ENCODE measurements around the gene AKR1B1.

Gene AKR1B1

DNA sequence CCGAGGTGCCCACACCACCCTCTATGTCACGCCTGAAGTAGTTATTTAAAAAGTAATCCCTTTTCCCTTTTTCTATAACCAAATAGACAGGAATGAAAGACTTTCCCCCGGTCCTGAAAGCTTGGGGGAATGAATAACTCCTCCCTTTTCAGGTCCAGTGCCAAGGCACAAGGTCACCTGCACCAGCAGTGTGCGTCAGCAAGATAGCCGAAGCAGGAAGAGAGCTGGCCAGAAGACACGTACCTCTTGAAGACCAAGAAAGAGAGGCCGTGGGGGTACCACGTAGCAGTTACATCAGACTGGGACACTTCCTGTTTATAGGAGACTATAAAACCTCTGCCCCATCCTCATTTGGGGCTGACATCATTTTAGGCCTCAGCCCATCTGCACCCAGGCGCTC is 10.7 kb upstream of the AKR1B1 start:
- no peak for DNase-seq (ENCODE audit: low spot score)

DNA sequence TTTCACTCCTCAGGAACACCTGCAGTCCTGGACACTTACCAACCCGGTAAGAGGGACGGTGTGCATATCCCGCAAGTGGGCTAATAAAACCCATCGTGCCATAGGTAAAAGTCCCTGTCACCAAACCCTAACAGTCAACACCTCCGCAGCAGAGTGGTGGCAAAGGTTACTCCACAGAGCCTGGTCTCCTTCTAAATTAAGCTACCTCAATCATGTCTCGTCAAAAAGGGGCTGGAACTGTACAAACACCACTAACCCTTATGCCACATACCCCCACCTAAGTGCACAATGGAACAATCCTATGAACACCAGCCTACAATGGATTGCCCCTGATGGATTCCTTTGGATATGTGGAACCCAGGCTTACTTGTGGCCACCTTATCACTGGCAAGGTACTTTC is 9.6 kb upstream of the AKR1B1 start:
- no peak for DNase-seq (ENCODE audit: low spot score)

DNA sequence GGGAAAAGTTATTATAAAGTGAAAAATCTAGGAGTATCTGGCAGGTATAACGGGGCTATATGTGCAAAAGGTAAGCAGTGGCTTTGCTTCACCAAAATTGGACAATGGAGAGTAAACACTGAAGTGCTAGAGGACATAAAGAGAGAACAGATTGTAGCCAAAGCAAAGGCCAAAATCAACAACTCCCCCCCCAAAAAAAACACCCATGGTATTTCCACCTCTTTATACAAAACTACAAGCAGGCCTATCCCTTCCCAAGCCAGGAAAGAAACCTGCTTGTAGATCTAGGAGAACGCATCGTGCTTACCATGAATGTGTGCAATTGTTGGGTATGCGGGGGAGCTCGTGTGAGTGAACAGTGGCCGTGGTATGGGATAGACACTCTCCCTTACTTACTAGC is 9.2 kb upstream of the AKR1B1 start:
- DNase-seq (ENCODE audit: low spot score), result no peak

DNA sequence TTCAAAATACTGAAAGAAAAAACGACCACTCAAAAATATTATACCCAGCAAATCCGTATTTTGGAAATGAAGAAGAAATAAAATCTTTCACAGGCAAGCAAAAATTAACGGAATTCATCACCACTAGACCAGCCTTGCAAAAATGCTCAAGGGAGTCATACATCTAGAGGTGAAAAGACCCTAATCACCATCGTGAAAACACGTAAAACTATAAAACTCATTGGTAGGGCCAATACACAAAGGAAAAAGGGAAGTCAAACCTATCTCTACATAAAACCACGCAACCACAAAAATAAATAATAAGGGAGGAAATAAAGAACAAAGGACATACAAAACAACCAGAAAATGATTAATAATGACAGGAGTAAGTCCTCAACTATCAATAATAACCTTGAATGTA is 6.6 kb upstream of the AKR1B1 start:
- DNase-seq (ENCODE audit: low spot score), result no peak

DNA sequence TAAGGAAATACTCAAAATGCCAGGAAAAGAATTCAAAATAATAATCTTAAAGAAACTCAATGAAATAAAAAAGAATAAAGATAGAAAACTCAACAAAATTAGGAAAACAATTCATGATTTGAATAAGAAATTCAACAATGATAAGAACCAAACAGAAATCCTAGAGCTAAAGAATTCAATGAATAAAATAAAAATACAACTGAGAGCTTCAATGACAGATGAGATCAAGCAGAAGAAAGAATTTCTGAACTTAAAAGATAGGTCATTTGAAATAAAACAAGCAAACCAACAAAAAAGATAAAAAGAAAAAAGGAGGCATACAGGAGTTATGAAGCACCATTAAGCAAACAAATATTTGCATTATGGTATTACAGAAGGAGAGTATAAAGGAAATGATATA is 5.6 kb upstream of the AKR1B1 start:
- no peak for DNase-seq (ENCODE audit: low spot score)

DNA sequence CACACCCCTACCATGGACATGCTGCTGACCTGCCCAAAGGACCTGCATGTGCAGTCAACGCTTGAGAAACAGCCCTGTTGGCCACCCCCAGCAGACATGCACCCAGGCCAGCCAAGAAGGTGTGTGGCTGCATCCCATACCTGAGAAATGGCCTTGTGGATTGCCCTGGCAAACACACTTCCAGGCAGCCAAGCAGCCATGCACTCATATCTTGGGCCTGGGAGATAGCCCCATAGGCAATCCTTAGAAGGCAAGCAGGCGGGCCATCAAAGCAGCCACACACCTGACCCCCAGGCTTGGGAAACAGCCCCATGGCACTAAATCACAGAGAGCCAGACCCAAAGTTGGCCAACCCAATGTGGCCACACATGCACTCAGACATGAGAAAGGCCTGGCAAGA is 4.9 kb upstream of the AKR1B1 start:
- no peak for DNase-seq (ENCODE audit: low spot score)

DNA sequence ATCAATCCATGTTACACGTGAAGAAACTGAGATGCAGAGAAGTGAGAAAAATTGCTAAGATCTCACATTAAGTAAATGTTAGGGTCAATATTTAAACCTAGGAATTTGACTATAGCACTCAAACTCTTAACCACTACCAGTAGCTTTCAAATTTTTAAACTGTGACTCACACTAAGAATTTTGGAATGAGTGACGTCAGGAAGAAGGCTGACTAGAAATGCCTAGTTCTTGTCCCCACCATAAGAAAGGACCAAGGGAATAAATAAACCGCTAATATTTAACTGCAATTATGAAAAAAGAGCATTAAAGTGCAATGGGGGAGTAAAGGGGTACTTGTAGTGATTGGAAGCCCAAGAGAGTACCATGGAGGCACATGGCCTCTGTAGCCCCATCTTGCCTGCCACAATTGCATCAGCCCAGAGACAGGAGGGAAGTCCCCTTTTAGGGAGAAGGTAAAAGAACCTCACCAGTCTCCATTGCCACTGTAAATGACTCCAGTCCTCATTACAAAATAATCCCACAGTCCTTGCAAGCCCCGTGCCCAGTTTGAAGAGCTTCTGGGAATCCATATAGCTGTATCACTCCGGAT is 3.5 kb upstream of the AKR1B1 start:
- DNase-seq (ENCODE audit: low spot score), result no peak

DNA sequence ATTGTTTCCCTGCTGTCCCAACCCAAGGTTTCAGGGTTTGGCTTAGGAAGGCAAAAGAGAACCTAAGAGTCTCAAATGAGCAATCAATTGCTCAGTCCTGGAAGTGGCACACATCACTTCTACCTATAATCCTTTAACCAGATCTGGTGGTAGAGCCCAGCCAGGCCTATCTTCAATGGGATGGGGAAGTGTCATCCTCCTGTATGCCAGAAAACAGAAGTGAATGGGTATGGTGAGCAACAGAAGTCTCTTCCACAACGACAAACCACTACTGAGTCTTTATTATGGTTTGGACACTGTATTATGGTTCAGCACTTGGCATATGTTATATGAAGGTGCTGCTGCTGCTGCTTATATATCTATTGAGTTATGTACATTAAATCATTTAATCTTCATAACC is 3.0 kb upstream of the AKR1B1 start:
- no peak for DNase-seq (ENCODE audit: low spot score)

DNA sequence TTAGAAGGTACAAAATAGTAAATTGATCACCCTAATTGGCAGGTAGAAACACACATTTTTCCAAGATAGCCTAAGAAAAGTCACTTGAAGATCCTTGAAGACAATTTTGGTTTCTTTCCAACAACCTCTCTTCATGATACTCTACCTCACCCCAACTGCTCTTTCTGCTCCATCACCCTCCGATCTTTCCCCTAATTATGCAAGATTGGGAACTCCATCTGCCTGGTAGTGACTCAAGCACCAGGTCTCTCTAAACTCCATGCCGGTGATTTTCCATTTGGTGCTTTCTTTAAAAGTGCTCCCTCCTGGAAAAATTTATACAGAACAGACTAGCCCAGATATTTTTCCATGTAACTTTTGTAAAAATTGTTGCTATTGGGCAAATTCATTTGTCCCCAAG is 1.1 kb upstream of the AKR1B1 start:
- no peak for DNase-seq (ENCODE audit: low spot score)

DNA sequence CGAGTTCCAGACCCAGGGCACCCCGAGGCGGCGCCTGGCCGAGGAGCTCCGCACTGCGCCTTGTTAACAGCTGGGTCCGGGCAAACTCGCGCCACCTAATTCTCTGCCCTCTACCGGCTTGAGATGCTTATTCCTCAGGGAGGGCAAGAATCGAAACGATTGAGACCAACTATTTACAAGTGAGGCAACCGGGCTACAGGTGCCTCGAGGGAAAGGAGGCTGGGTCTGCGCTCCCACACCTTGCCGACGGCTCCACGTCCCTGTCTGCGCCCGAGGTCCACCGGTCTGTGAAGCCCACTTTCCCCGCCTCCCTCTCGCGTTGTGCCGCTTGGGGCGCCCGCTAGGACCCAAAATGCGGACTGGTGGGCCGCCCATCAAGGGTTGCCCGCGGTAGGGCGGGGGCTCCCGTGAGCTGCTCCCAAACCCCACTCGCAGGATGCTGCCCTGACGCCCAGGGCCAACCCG is 527 bp downstream of the AKR1B1 start:
- DNase-seq (ENCODE audit: low spot score), result peak; percentile 39

DNA sequence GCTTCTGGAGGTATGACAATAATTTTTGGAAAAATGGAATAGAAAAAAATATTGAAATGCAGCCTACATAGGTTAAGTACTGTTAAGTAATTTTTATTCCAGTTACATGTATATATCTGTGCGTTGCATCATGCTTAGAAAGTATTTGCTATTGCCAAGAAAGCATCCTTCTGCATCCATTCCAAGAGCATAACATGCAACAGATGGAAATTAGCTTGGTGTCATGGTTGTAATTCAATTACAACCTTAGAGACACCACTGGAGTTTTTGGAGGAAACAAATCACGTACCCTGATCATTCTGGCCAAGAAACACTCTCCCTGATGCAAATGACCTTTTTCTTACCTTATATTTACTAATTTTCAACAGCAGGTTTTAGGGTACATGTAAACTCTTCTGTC is 1.7 kb downstream of the AKR1B1 start:
- no peak for DNase-seq (ENCODE audit: low spot score)

DNA sequence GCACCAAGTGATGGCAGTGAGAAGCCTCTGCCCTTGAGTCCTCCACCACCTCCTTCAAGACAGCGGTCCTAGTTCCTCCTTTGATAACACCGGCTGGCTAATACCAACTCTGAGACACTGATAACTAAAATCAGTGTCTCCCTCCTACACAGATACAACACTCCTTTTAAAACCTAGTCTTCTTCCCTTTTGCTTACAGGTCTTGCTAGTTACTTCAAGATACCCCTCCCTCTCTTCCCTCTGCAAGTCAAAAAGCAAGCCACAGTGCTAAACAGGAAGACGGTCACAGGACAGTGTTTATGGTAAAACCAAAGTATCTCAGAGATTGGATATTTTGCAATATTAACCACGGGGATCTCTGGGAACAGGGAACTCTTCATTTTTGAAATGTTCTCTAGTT is 4.6 kb downstream of the AKR1B1 start:
- peak; percentile 22 for DNase-seq (ENCODE audit: low spot score)

DNA sequence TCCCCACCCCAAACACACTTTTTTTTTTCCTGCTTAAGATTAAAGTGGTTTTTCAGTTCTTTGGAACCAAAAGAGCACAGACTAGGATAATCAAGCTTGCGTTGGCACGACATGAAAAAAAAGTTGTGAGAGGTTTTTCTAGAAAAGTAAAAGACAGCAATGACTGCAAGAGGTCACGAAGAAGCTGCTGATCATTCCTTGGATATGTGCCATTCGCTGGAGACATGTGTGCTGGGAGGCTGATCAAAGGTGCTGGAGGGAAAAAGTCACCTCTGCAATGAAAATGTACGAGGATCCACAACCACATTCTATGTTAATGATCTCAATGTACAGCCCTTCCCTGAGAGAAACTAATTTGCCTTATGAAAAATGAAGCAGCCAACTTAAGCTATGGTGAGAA is 5.4 kb downstream of the AKR1B1 start:
- no peak for DNase-seq (ENCODE audit: low spot score)

DNA sequence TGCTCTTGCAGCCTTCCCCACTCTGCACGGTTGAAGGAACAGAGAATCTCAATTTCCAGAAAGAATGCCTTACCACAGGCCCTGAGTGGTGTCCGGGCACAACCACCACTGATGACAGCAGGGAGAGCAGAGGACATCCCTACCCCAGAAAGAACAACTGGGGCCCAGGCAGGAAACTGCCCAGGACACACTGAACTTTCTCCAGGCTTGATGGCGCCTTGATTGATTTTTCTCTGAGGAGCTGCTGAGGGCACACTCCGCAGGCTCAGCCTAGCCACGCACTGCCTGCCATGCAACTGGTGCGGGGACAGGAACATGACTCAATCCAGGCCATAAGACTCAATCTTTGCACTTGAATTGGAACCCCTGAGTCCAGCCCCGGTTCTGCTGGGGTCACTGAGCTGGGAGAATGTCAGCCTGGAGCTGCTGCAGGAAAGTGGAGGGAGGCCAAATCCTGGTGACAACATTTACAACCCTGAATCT is 5.9 kb downstream of the AKR1B1 start:
- no peak for DNase-seq (ENCODE audit: low spot score)

DNA sequence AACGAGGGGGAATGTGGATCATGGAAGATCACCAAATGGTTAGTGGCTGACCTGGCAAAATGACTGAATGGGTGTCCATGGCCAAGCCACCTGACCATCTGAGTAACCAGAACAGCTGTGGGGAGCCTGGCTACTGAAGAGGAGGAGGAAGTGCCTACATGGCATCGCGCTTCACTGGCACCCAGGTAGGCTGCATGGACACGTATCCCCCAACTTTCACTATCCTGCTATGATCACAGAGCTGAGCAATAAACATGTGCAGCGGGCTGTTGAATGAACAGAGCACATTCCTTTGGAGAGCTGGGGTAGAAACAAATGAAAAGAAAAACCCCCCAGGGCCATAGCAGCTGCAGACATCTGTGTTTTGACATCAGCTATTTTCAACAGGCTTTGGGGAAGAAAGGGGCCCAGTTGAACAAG is 6.5 kb downstream of the AKR1B1 start:
- DNase-seq (ENCODE audit: low spot score), result no peak

DNA sequence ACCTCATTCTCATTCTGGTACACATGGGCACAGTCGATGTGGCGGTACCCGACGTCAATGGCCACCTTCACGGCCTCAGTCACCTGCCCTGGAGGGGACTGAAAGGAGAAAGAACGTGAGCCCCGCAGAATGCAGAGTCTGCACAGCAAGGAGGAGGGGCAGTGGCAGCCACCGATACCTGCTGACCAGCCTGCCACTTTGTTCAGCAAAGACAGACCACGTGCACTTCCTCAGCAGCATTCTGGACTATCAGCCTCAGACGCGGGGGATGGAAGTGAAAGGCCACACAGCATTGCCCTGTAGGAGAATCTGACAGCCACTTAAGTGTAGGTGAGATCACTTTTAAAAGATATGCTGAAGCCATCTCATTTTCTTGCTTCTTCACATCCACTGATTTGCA is 7.2 kb downstream of the AKR1B1 start:
- DNase-seq (ENCODE audit: low spot score), result no peak

DNA sequence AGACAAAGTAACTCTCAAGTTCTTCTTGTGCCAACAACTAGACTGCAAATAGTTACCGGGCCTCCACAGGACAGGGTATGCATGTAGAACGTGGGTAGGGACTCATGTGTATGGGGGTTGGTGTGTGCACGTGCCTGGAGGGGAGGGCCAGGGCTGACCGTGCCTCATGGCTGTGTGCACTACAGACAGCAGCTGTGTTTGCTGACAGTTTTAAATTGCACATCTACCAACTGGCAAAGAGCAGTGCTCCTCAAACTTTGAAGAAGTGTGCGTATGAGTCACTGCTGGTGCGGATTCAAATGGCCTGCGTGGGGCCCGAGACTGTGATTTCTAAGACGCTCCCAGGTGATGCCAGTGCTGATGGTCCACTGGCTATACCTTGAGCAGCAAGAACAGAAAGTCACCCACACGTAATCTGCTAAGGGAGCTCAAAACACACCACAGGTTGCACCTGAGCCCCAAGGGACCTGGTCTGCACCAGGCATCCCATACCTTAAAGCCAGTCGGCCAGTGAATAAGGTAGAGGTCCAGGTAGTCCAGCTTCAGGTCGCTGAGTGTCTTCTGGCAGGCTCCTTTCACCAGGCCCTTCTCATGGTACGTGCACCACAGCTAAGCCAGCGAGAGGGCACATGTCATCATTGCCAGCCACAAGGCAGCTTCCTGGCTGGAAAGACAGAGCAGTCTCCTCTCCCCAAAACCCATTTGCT is 8.5 kb downstream of the AKR1B1 start:
- DNase-seq (ENCODE audit: low spot score), result no peak

DNA sequence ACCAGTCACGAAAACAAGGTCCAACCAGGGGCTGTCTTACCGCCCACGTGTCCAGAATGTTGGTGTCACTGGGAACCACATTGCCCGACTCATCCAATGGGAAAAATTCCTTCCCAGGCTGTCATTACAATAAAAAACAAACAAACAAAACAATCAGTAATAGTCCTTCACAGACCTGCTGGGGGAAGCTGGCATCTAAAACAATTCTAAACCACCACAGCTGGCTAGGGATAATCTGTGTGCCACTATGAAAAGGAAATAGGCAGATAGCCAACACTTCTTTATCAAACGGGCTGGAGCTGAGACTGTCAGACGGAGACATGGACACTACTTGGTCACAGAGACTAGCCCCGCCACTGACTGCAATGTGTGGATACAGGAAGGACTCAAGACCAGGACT is 9.2 kb downstream of the AKR1B1 start:
- no peak for DNase-seq (ENCODE audit: low spot score)

DNA sequence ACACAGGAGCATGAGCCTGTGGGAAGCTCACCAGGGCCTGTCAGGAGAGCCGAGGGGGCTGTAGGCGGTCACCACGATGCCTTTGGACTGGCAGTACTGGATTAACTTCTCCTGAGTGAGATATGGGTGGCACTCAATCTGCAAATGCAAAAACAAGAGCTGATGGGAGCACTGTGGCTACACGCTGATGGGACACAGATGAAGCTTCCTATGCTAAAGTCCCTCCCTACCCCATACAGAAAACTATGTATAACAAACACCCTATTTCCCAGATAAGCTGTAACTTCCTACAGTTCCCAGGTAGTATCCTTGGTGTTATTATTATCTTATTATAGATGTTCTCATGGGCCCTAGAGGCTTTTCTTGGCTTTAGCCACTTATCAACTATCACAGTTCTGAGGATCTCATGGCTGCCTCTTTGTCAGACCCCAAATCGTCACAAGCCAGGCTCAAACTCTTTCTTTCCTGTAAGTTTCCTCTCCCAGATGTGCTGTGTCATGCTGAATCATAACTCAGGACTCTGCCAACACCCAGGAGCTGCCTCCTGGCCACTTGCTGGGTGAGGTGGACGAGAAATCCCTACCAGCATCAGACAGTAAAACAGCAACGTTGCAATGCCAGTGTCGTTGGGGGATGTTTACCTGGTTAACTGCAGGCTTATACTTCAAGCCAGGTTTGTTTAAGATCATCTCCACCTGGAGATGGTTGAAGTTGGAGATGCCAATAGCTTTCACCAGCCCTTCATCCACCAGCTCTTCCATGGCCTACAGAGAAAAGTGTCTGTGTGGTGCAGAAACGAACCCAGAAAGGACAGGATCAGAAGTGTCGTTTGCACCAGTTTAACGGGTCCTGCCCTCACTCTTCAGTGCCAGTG is 10.3 kb downstream of the AKR1B1 start:
- DNase-seq (ENCODE audit: low spot score), result no peak

DNA sequence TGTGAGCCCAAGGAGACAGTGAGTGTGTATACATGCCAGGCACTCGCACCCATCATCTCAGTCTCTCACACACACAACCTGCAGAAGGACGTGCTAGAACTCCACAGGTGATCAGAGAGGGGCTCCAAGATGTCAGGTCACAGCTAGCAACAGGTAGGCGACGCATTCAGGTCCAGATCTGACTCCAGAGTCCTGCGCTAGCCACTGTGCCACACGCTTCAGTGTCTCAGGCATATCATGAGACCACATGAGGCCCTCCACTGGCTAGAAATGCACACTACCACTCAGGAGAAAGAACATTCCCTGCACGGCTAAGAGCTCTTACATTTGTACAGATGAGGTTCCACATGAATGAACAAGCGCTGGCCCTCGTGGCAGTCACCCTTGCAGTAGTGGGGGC is 11.5 kb downstream of the AKR1B1 start:
- DNase-seq (ENCODE audit: low spot score), result no peak

DNA sequence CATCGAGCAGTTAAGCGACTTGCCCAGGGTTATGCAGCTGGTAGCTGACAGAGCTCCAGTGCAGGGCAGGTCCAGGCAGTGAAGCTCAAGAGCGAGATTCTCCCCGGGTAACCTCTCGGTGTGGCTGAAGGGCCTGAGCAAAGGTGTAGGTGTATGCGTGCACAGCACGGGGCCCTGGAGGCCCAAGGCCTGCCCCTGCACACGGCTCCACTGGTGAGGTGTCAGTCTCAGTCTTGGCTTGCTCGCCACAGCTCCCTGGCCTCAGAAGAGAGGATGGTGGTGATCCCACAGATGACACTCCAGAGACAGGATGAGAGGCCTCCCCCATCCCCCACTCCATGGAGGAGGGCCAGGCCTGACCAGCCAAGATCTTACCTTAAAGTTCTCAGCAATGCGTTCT is 12.0 kb downstream of the AKR1B1 start:
- no peak for DNase-seq (ENCODE audit: low spot score)

DNA sequence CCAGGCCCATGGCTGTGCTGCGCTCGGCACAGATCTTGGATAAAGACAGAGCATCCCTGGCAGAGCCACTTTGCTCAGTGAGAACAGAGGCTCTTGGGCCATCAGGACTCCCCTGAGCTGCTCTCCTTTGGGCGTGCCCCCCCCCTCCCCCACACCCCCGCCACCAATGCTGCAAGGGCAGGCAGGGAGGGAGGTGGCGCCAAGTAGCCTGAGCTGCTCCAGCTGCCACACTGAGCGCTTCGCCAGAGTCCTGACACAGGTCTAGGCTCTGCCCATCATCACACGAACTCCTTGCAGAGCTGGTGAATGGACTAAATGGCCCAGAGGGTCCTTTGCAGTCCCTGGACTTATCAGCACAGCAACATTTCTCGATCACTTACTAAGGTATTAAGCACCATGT is 12.5 kb downstream of the AKR1B1 start:
- DNase-seq (ENCODE audit: low spot score), result no peak

DNA sequence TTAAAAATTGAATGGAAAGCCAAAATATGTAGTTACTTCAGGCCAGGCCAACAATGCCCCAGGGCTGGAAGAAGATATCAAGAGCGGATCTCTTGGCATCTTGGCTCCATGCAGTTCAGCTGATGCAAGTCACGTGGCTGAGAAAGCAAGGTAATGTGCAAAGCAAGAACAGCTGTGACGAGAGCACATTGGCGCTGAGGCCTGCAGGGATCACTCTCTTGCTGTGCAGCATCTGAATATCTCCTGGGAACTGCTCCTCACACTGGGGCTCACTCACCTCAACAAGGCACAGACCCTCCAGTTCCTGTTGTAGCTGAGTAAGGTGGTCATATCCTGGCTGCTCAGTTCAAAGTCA is 14.0 kb downstream of the AKR1B1 start:
- no peak for DNase-seq (ENCODE audit: low spot score)
